Colonic mucosa (tissue), 4 donors: ENCODE data around the gene PNKD. TPM values are rescaled to one million over a fixed set of nuclear protein-coding genes. Genes with fewer than 3 reads are reported as not detected.
A peak's percentile ranks its signal among the peaks of the same experiment; 100 is the strongest.

Source experiments
- DNase-seq: peaks from one replicate; pipeline ENCODE4 v3.0.0-alpha.2; 2020
- H3K27ac ChIP-seq: fragments of 200-600 bp; one replicate; pipeline ENCODE4 v1.8.0; 2021
- H3K27me3 ChIP-seq: fragments of 200-600 bp; one replicate; pipeline ENCODE4 v1.8.0; 2021
- H3K36me3 ChIP-seq: fragments of 200-600 bp; one replicate; pipeline ENCODE4 v1.8.0; 2021
- H3K4me1 ChIP-seq: fragments of 200-600 bp; one replicate; pipeline ENCODE4 v1.8.0; 2021; ENCODE audit warnings: mild to moderate bottlenecking
- H3K4me3 ChIP-seq: fragments of 200-600 bp; one replicate; pipeline ENCODE4 v1.8.0; 2021
- H3K9ac ChIP-seq, 2 donors: one replicate each; pipeline ENCODE4 v1.7.0; 2013; ENCODE audit warnings: control low read depth in 2 of 2, low read depth in 2 of 2, low read length in 2 of 2
- H3K9me3 ChIP-seq: fragments of 200-600 bp; one replicate; pipeline ENCODE4 v1.8.0; 2021
- CTCF ChIP-seq: fragments of 200-600 bp; IDR thresholded peaks from one replicate; pipeline ENCODE4 v1.8.0; 2022; ENCODE audit warnings: antibody characterized with exemption, mild to moderate bottlenecking
- intact Hi-C: fragments of 100-400 bp; cut with DNase I; formaldehyde crosslinking; loops from one replicate; pipeline ENCODE4 v1.14.1; 2022
- total RNA-seq, 2 donors: library from RNA; stranded (reverse); fragmentation: NEBNext Ultra II Directional in 1 of 2; extraction: Animal tissue kit (Norgen Biotek cat#: 25700) in 1 of 2; gene quantifications; one replicate each; pipeline ENCODE4 v1.2.1, GENCODE V29; 2021
- donor health status: healthy.
- donor health status: DM: no; HTN: no; CAD: no.
- donor health status: DM: no; HTN: no; CAD: no.

Gene PNKD
- total RNA-seq, 2 donors from 2014 or later = 109 to 136 TPM

GRCh38 chr2:218285604-218286003 is 15.3 kb downstream of the PNKD start:
- no peaks in the 10 kb centered on the region for H3K27me3 ChIP-seq
- peak overlapping the region; percentile 81 to 92 for H3K9ac ChIP-seq
- no peak for TF ChIP-seq CTCF
- intact Hi-C loops = no loop called here
- H3K27ac ChIP-seq = peak overlapping the region; percentile 98
- no peak for DNase-seq
- peaks cover 43% of the 10 kb centered on the region for H3K4me1 ChIP-seq
- H3K4me3 ChIP-seq = peak overlapping the region; percentile 32
- H3K36me3 ChIP-seq = peaks cover 11% of the 10 kb centered on the region
- H3K9me3 ChIP-seq = no peaks in the 10 kb centered on the region

- Histone ChIP-seq H3K9me3 (no peaks in the 10 kb centered on the region), H3K4me1 (peaks cover 43% of the 10 kb centered on the region), H3K36me3 (peaks cover 3% of the 10 kb centered on the region), H3K9ac (peak overlapping the region; percentile 81 to 92), H3K27me3 (no peaks in the 10 kb centered on the region), H3K27ac (peak overlapping the region; percentile 98), H3K4me3 (peak overlapping the region; percentile 32)
- intact Hi-C loops = no loop called here
- TF ChIP-seq CTCF = no peak
- peak; percentile 97 for DNase-seq
Measured at GRCh38 chr2:218286570-218287459, 16.5 kb downstream of the PNKD start.

- peak; percentile 60 for DNase-seq
- intact Hi-C loops = no loop called here
- H3K27ac ChIP-seq = peak overlapping the region; percentile 98
- H3K36me3 ChIP-seq = no peaks in the 10 kb centered on the region
- no peaks in the 10 kb centered on the region for H3K27me3 ChIP-seq
- H3K9ac ChIP-seq = peak overlapping the region; percentile 97 to 99
- TF ChIP-seq CTCF = no peak
- H3K9me3 ChIP-seq = no peaks in the 10 kb centered on the region
- peaks cover 35% of the 10 kb centered on the region for H3K4me1 ChIP-seq
- peak overlapping the region; percentile 88 for H3K4me3 ChIP-seq
Measured at GRCh38 chr2:218289639-218290315, 19.5 kb downstream of the PNKD start.

- H3K9me3 ChIP-seq = no peaks in the 10 kb centered on the region
- no peaks in the 10 kb centered on the region for H3K36me3 ChIP-seq
- DNase-seq = no peak
- peaks cover 27% of the 10 kb centered on the region for H3K4me1 ChIP-seq
- TF ChIP-seq CTCF = no peak
- peak overlapping the region; percentile 98 for H3K27ac ChIP-seq
- H3K9ac ChIP-seq = peak overlapping the region; percentile 97 to 99
- intact Hi-C loops = no loop called here
- no peaks in the 10 kb centered on the region for H3K27me3 ChIP-seq
- peak overlapping the region; percentile 88 for H3K4me3 ChIP-seq
Measured at GRCh38 chr2:218290316-218291261, 20.3 kb downstream of the PNKD start.
